ENCODE results near the gene CADPS2.

The CADPS2 gene

GRCh38 chr7:122460936-122461335 is 425.3 kb downstream of the CADPS2 start:
- no peaks in the 10 kb centered on the region for H3K4me1 Mint-ChIP-seq (ENCODE audit: low read depth in 2 of 2)
- H3K4me3 Mint-ChIP-seq, result no peak overlapping the region
- no peaks in the 10 kb centered on the region for H3K27me3 Mint-ChIP-seq
- H3K27ac Mint-ChIP-seq, result no peak overlapping the region
- peaks cover 3 to 6% of the 10 kb centered on the region in 2 donors for H3K9me3 Mint-ChIP-seq
- DNase-seq (no peak), ATAC-seq (replicated peaks) (no peak)
- no peaks in the 10 kb centered on the region for H3K36me3 Mint-ChIP-seq (ENCODE audit: insufficient read depth)

GRCh38 chr7:122457969-122458368 is 428.3 kb downstream of the CADPS2 start:
- H3K27ac Mint-ChIP-seq, result no peak overlapping the region
- no peak overlapping the region for H3K4me3 Mint-ChIP-seq

GRCh38 chr7:122457325-122457724 is 428.9 kb downstream of the CADPS2 start:
- Mint-ChIP-seq H3K9me3 (peaks cover 2 to 6% of the 10 kb centered on the region in 2 donors), H3K27ac (no peak overlapping the region), H3K27me3 (no peaks in the 10 kb centered on the region), H3K4me1 (ENCODE audit: low read depth in 2 of 2) (no peaks in the 10 kb centered on the region), H3K4me3 (no peak overlapping the region), H3K36me3 (ENCODE audit: insufficient read depth) (no peaks in the 10 kb centered on the region)
- DNase-seq, result no peak
- ATAC-seq (replicated peaks), result no peak

More at GRCh38 chr7:122457969-122458368, 428.3 kb downstream of the CADPS2 start:
- H3K36me3 Mint-ChIP-seq (ENCODE audit: insufficient read depth), result no peaks in the 10 kb centered on the region
- no peaks in the 10 kb centered on the region for H3K27me3 Mint-ChIP-seq
- peaks cover 5 to 6% of the 10 kb centered on the region in 2 donors for H3K9me3 Mint-ChIP-seq
- ATAC-seq (replicated peaks) (no peak), DNase-seq (no peak)
- H3K4me1 Mint-ChIP-seq (ENCODE audit: low read depth in 2 of 2), result no peaks in the 10 kb centered on the region

- H3K27ac Mint-ChIP-seq, result no peak overlapping the region
- no peaks in the 10 kb centered on the region for H3K4me1 Mint-ChIP-seq (ENCODE audit: low read depth in 2 of 2)
- H3K4me3 Mint-ChIP-seq, result no peak overlapping the region
- ATAC-seq (replicated peaks) (no peak), DNase-seq (no peak)
- peaks cover 6 to 7% of the 10 kb centered on the region in 2 donors for H3K9me3 Mint-ChIP-seq
- H3K36me3 Mint-ChIP-seq (ENCODE audit: insufficient read depth), result no peaks in the 10 kb centered on the region
- H3K27me3 Mint-ChIP-seq, result no peaks in the 10 kb centered on the region
These were observed 431.3 kb downstream of the CADPS2 start for GRCh38 chr7:122454776-122455507.

GRCh38 chr7:122453432-122453831 is 432.8 kb downstream of the CADPS2 start:
- Mint-ChIP-seq H3K36me3 (ENCODE audit: insufficient read depth) (no peaks in the 10 kb centered on the region), H3K9me3 (peaks cover 6 to 7% of the 10 kb centered on the region in 2 donors), H3K4me3 (no peak overlapping the region), H3K4me1 (ENCODE audit: low read depth in 2 of 2) (no peaks in the 10 kb centered on the region), H3K27ac (no peak overlapping the region), H3K27me3 (no peaks in the 10 kb centered on the region)
- DNase-seq (no peak), ATAC-seq (replicated peaks) (no peak)

GRCh38 chr7:122448893-122449589 is 437.2 kb downstream of the CADPS2 start:
- H3K36me3 Mint-ChIP-seq (ENCODE audit: insufficient read depth), result no peaks in the 10 kb centered on the region
- no peaks in the 10 kb centered on the region for H3K4me1 Mint-ChIP-seq (ENCODE audit: low read depth in 2 of 2)
- H3K9me3 Mint-ChIP-seq, result peaks cover 5 to 12% of the 10 kb centered on the region in 2 donors
- ATAC-seq (replicated peaks) (no peak), DNase-seq (no peak)
- no peaks in the 10 kb centered on the region for H3K27me3 Mint-ChIP-seq
- H3K27ac Mint-ChIP-seq, result no peak overlapping the region
- no peak overlapping the region for H3K4me3 Mint-ChIP-seq

- Mint-ChIP-seq H3K27ac (no peak overlapping the region), H3K36me3 (ENCODE audit: insufficient read depth) (no peaks in the 10 kb centered on the region), H3K9me3 (peaks cover 0 to 12% of the 10 kb centered on the region in 2 donors), H3K4me1 (ENCODE audit: low read depth in 2 of 2) (no peaks in the 10 kb centered on the region), H3K27me3 (no peaks in the 10 kb centered on the region), H3K4me3 (no peak overlapping the region)
- ATAC-seq (replicated peaks) (no peak), DNase-seq (no peak)
These were observed 443.3 kb downstream of the CADPS2 start for GRCh38 chr7:122442929-122443328.

GRCh38 chr7:122438492-122438891 is 447.8 kb downstream of the CADPS2 start:
- Mint-ChIP-seq H3K27me3 (no peaks in the 10 kb centered on the region), H3K36me3 (ENCODE audit: insufficient read depth) (no peaks in the 10 kb centered on the region), H3K9me3 (peaks cover 0 to 6% of the 10 kb centered on the region in 2 donors), H3K4me3 (no peak overlapping the region), H3K4me1 (ENCODE audit: low read depth in 2 of 2) (no peaks in the 10 kb centered on the region), H3K27ac (no peak overlapping the region)
- DNase-seq, result no peak
- no peak for ATAC-seq (replicated peaks)

GRCh38 chr7:122438006-122438405 is 448.3 kb downstream of the CADPS2 start:
- Mint-ChIP-seq H3K36me3 (ENCODE audit: insufficient read depth) (no peaks in the 10 kb centered on the region), H3K9me3 (peaks cover 0 to 6% of the 10 kb centered on the region in 2 donors), H3K27me3 (no peaks in the 10 kb centered on the region), H3K27ac (no peak overlapping the region), H3K4me3 (no peak overlapping the region), H3K4me1 (ENCODE audit: low read depth in 2 of 2) (no peaks in the 10 kb centered on the region)
- ATAC-seq (replicated peaks), result no peak
- DNase-seq, result no peak

GRCh38 chr7:122433765-122434164 is 452.5 kb downstream of the CADPS2 start:
- no peaks in the 10 kb centered on the region for H3K36me3 Mint-ChIP-seq (ENCODE audit: insufficient read depth)
- peaks cover 3 to 16% of the 10 kb centered on the region in 2 donors for H3K9me3 Mint-ChIP-seq
- no peaks in the 10 kb centered on the region for H3K27me3 Mint-ChIP-seq
- no peaks in the 10 kb centered on the region for H3K4me1 Mint-ChIP-seq (ENCODE audit: low read depth in 2 of 2)
- no peak for DNase-seq
- no peak overlapping the region for H3K4me3 Mint-ChIP-seq
- no peak overlapping the region for H3K27ac Mint-ChIP-seq
- ATAC-seq (replicated peaks), result no peak

- DNase-seq, result no peak
- no peaks in the 10 kb centered on the region for H3K27me3 Mint-ChIP-seq
- peaks cover 3 to 16% of the 10 kb centered on the region in 2 donors for H3K9me3 Mint-ChIP-seq
These were observed 455.6 kb downstream of the CADPS2 start for GRCh38 chr7:122430710-122431109.

GRCh38 chr7:122429926-122430325 is 456.3 kb downstream of the CADPS2 start:
- DNase-seq (no peak), ATAC-seq (replicated peaks) (no peak)
- H3K27me3 Mint-ChIP-seq, result no peaks in the 10 kb centered on the region
- no peak overlapping the region for H3K27ac Mint-ChIP-seq
- peaks cover 3 to 16% of the 10 kb centered on the region in 2 donors for H3K9me3 Mint-ChIP-seq
- H3K4me3 Mint-ChIP-seq, result no peak overlapping the region
- H3K36me3 Mint-ChIP-seq (ENCODE audit: insufficient read depth), result no peaks in the 10 kb centered on the region
- no peaks in the 10 kb centered on the region for H3K4me1 Mint-ChIP-seq (ENCODE audit: low read depth in 2 of 2)

More at GRCh38 chr7:122430710-122431109, 455.6 kb downstream of the CADPS2 start:
- Mint-ChIP-seq H3K27ac (no peak overlapping the region), H3K4me1 (ENCODE audit: low read depth in 2 of 2) (no peaks in the 10 kb centered on the region), H3K36me3 (ENCODE audit: insufficient read depth) (no peaks in the 10 kb centered on the region), H3K4me3 (no peak overlapping the region)
- no peak for ATAC-seq (replicated peaks)

GRCh38 chr7:122425731-122426130 is 460.5 kb downstream of the CADPS2 start:
- Mint-ChIP-seq H3K27me3 (no peaks in the 10 kb centered on the region), H3K9me3 (peaks cover 5 to 9% of the 10 kb centered on the region in 2 donors), H3K4me3 (no peak overlapping the region), H3K4me1 (ENCODE audit: low read depth in 2 of 2) (no peaks in the 10 kb centered on the region), H3K27ac (no peak overlapping the region), H3K36me3 (ENCODE audit: insufficient read depth) (no peaks in the 10 kb centered on the region)
- ATAC-seq (replicated peaks) (no peak), DNase-seq (no peak)

GRCh38 chr7:122423591-122423990 is 462.7 kb downstream of the CADPS2 start:
- DNase-seq (no peak), ATAC-seq (replicated peaks) (no peak)
- H3K4me3 Mint-ChIP-seq, result no peak overlapping the region
- no peaks in the 10 kb centered on the region for H3K27me3 Mint-ChIP-seq
- no peaks in the 10 kb centered on the region for H3K36me3 Mint-ChIP-seq (ENCODE audit: insufficient read depth)
- H3K27ac Mint-ChIP-seq, result no peak overlapping the region
- no peaks in the 10 kb centered on the region for H3K4me1 Mint-ChIP-seq (ENCODE audit: low read depth in 2 of 2)
- peaks cover 0 to 11% of the 10 kb centered on the region in 2 donors for H3K9me3 Mint-ChIP-seq
